KMS-11 (cell line): Measurements from ENCODE around the gene ZCWPW1.
"Not testable (repeated sequence)": the region's sequence is repeated elsewhere in the genome, so short reads cannot be mapped to it uniquely, and the experiment has no call there.

Experiments used
- H2AFZ ChIP-seq: fragments of 200-600 bp; sonication (generic); 2 replicates; pipeline ENCODE4 v1.6.1; 2016; ENCODE audit warnings: antibody characterized with exemption, mixed run types, low read depth
- H3K27ac ChIP-seq: fragments of 200-600 bp; sonication (generic); 2 replicates; pipeline ENCODE4 v1.6.1; 2016; ENCODE audit warnings: mild to moderate bottlenecking, mixed run types
- H3K27me3 ChIP-seq: fragments of 200-600 bp; sonication (generic); 2 replicates; pipeline ENCODE4 v1.6.1; 2017; ENCODE audit warnings: mild to moderate bottlenecking, low read depth, mixed run types, moderate library complexity; ENCODE audit not compliant: insufficient read depth
- H3K36me3 ChIP-seq: fragments of 200-600 bp; sonication (generic); 2 replicates; pipeline ENCODE4 v1.6.1; 2017; ENCODE audit warnings: mild to moderate bottlenecking, mixed run types; ENCODE audit not compliant: insufficient read depth
- H3K4me1 ChIP-seq: fragments of 200-600 bp; sonication (generic); 2 replicates; pipeline ENCODE4 v1.6.1; 2016; ENCODE audit warnings: mild to moderate bottlenecking, low read depth, mixed run types; ENCODE audit not compliant: poor library complexity, severe bottlenecking
- H3K4me2 ChIP-seq: fragments of 200-600 bp; sonication (generic); 2 replicates; pipeline ENCODE4 v1.7.0; 2016; ENCODE audit warnings: mild to moderate bottlenecking, mixed run types
- H3K4me3 ChIP-seq: fragments of 200-600 bp; sonication (generic); IDR thresholded peaks from 2 replicates; pipeline ENCODE4 v1.6.1; 2017; ENCODE audit warnings: low read depth, low read length, mixed read lengths; ENCODE audit not compliant: insufficient read depth
- H3K79me2 ChIP-seq: fragments of 200-600 bp; sonication (generic); 2 replicates; pipeline ENCODE4 v1.6.1; 2016; ENCODE audit warnings: low read depth, mixed run types; ENCODE audit not compliant: insufficient read depth
- H3K9ac ChIP-seq: fragments of 200-600 bp; sonication (generic); 2 replicates; pipeline ENCODE4 v1.6.1; 2016; ENCODE audit warnings: mild to moderate bottlenecking, mixed run types
- H4K20me1 ChIP-seq: fragments of 200-600 bp; sonication (generic); 2 replicates; pipeline ENCODE4 v1.6.1; 2016; ENCODE audit warnings: mild to moderate bottlenecking, mixed run types; ENCODE audit not compliant: insufficient read depth
- TF ChIP-seq, protein P1 (sequence below): fragments of 200-600 bp; sonication (generic); conservative IDR thresholded peaks from 2 replicates; pipeline ENCODE4 v1.6.1; 2017; ENCODE audit warnings: low read depth, mild to moderate bottlenecking, antibody characterized with exemption, low read length, moderate library complexity, mixed read lengths

The ZCWPW1 gene

DNA sequence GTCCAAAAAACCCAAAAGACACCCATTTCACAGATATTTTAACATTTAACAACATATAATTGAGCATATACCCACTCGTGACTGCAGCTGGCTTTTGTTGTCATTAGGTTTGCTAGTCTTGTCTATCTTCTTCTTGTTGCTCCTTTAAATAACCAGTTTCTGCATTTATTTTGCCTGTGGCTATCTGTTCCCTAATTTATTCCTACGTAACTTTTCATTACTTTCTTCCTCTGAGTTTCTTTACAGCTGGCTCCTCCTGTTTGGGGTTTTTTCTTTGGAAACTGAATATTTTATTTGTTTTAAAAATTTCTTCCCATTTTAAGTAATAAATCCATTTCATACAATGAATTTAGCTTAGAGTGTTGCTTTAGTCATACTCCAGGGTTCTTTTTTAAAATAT, 40.8 kb downstream of the ZCWPW1 start:
- Histone ChIP-seq H3K4me1 (no peaks in the 10 kb centered on the region), H3K27ac (no peak overlapping the region), H3K27me3 (no peaks in the 10 kb centered on the region; the same call in 1 of the 2 replicates), H4K20me1 (no peaks in the 10 kb centered on the region), H3K9ac (no peak overlapping the region), H3K79me2 (no peaks in the 10 kb centered on the region), H3K4me2 (no peak overlapping the region), H3K4me3 (no peak overlapping the region), H3K36me3 (no peaks in the 10 kb centered on the region), H2AFZ (no peak overlapping the region)
- TF ChIP-seq, protein P1, sequence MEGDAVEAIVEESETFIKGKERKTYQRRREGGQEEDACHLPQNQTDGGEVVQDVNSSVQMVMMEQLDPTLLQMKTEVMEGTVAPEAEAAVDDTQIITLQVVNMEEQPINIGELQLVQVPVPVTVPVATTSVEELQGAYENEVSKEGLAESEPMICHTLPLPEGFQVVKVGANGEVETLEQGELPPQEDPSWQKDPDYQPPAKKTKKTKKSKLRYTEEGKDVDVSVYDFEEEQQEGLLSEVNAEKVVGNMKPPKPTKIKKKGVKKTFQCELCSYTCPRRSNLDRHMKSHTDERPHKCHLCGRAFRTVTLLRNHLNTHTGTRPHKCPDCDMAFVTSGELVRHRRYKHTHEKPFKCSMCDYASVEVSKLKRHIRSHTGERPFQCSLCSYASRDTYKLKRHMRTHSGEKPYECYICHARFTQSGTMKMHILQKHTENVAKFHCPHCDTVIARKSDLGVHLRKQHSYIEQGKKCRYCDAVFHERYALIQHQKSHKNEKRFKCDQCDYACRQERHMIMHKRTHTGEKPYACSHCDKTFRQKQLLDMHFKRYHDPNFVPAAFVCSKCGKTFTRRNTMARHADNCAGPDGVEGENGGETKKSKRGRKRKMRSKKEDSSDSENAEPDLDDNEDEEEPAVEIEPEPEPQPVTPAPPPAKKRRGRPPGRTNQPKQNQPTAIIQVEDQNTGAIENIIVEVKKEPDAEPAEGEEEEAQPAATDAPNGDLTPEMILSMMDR = no peak

DNA sequence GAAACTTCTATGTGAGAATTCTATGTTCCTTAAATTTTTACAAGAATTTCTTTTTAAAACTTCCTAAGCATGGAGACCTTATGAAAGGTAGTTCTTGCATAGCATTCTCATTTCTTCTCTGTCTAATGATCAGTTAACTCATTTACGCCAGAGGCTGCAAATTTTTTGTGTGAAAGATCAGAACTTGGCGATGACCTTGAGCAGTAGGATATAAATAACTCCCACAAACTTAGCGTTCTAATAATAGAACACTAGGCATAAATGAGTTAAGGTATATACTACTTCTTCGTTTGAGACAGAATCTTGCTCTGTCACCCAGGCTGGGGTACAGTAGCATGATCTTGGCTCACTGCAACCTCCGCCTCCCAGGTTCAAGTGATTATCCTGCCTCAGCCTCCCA, 41.6 kb downstream of the ZCWPW1 start:
- H3K79me2 ChIP-seq = no peaks in the 10 kb centered on the region
- TF ChIP-seq, protein P1 = no peak
- H3K27me3 ChIP-seq = no peaks in the 10 kb centered on the region; the same call in 1 of the 2 replicates
- no peak overlapping the region for H3K4me3 ChIP-seq
- H2AFZ ChIP-seq = no peak overlapping the region
- no peaks in the 10 kb centered on the region for H4K20me1 ChIP-seq
- H3K4me1 ChIP-seq = no peaks in the 10 kb centered on the region
- H3K36me3 ChIP-seq = no peaks in the 10 kb centered on the region
- H3K9ac ChIP-seq = no peak overlapping the region
- H3K27ac ChIP-seq = no peak overlapping the region
- H3K4me2 ChIP-seq = no peak overlapping the region

DNA sequence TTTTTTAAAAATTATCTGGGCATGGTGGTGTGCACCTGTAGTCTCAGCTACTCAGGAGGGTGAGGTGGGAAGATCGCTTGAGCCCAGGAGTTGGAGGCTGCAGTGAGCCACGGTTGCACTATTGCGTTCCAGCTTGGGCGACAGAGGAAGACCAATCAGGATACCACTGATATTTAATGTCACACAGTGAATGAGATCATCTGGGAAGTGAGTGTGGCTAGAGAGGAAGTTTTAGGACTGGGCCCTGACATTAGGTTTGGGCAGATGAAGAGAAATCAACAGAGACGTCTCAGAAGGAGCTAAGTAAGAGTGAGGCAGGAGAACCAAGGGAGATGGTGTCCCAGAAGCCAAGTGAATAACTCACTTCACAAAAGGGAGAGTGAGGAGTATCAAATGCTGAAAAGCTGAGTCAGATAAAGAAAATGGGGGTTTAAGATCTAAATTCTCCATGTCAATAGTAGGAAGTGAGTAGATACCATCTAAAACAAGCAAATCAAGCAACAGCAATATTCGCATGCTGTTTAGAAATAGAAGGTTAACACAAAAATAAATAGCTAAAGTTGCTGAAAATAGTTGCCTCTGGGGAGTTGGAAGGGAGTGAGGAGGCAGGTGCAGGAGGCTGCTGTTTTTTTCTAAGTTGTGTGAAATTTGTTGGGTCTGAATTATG, 43.7 kb downstream of the ZCWPW1 start:
- Histone ChIP-seq H2AFZ (no peak overlapping the region), H3K9ac (no peak overlapping the region), H3K79me2 (no peaks in the 10 kb centered on the region), H3K27ac (no peak overlapping the region), H3K4me1 (no peaks in the 10 kb centered on the region), H3K4me3 (no peak overlapping the region), H3K36me3 (no peaks in the 10 kb centered on the region), H3K27me3 (no peaks in the 10 kb centered on the region), H4K20me1 (no peaks in the 10 kb centered on the region), H3K4me2 (no peak overlapping the region)
- TF ChIP-seq, protein P1 = no peak

DNA sequence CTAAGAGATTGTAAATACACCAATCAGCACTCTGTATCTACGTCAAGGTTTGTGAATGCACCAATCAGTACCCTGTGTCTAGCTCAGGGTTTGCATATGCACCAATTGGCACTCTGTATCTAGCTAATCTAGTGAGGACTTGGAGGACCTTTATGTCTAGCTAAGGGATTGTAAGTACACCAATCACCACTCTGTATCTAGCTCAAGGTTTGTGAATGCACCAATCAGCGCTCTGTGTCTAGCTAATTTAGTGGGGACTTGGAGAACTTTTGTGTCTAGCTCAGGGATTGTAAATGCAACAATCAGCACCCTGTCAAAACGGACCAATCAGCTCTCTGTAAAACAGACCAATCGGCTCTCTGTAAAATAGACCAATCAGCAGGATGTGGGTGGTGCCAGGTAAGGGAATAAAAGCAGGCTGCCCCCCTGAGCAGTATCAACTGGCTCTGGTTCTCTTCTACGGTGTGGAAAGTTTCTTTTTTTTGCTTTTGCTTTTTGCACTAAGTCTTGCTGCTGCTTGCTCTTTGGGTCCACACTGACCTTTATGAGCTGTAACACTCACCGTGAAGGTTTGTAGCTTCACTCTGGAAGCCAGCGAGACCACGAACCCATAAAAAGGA, 46.2 kb downstream of the ZCWPW1 start:
- not testable (repeated sequence) for H2AFZ ChIP-seq, H3K4me3 ChIP-seq, H3K4me1 ChIP-seq

DNA sequence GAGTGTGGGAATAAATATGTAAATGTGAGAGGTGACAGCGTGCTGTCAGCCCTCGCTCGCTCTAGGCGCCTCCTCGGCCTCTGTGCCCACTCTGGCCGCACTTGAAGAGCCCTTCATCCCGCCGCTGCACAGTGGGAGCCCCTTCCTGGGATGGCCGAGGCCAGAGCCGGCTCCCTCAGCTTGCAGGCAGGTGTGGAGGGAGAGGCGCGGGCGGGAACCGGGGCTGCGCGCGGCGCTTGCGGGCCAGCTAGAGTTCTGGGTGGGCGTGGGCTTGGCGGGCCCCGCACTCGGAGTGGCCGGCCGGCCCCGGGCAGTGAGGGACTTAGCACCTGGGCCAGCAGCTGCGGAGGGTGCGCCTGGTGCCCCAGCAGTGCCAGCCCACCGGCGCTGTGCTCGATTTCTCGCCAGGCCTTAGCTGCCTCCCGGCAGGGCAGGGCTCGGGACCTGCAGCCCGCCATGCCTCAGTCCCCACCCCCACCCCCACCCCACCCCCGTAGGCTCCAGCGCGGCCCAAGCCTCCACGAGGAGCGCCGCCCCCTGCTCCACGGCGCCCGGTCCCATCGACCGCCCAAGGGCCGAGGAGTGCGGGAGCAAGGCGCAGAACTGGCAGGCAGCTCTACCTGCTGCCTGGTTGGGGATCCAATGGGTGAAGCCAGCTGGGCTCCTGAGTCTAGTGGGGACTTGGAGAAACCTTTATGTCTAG, 46.8 kb downstream of the ZCWPW1 start:
- H3K27ac ChIP-seq, H3K4me1 ChIP-seq, H3K36me3 ChIP-seq, H3K4me2 ChIP-seq, H3K9ac ChIP-seq, H2AFZ ChIP-seq, H4K20me1 ChIP-seq, H3K27me3 ChIP-seq, H3K4me3 ChIP-seq, H3K79me2 ChIP-seq: not testable (repeated sequence)

More for the DNA sequence above, 46.2 kb downstream of the ZCWPW1 start:
- H3K36me3 ChIP-seq, H3K27me3 ChIP-seq, H3K9ac ChIP-seq, H3K4me2 ChIP-seq, H3K27ac ChIP-seq, H4K20me1 ChIP-seq, H3K79me2 ChIP-seq: not testable (repeated sequence)
